H1 (cell line): ENCODE measurements around the gene TGFB1. TPM values are rescaled to one million over a fixed set of nuclear protein-coding genes. Genes with fewer than 3 reads are reported as not detected.
A peak's percentile ranks its signal among the peaks of the same experiment; 100 is the strongest.

ENCODE experiments used
- CTCF ChIA-PET: fragments of 300-600 bp; sonication (Branson Sonifier 250); formaldehyde crosslinking; loops from one replicate; lab custom pipeline; 2021; ENCODE audit not compliant: partially characterized antibody; lab: Charles Lee
- POLR2A ChIA-PET: fragments of 300-600 bp; sonication (Branson Sonifier 250); formaldehyde crosslinking; loops from one replicate; lab custom pipeline; 2021; ENCODE audit warnings: inconsistent platforms; ENCODE audit not compliant: partially characterized antibody; lab: Charles Lee
- DNase-seq, 2 experiments: peaks; one replicate each; pipeline versions ENCODE4 v3.0.0 to v3.0.0-alpha.2; 2010 to 2022; ENCODE audit warnings: low spot score in 2 of 2, low read depth in 1 of 2, mixed read lengths in 1 of 2
- FAIRE-seq: peaks from 2 replicates; lab custom pipeline; 2011; peaks lifted over from hg19 to GRCh38; lab: Jason Lieb, UNC
- H2AFZ ChIP-seq: 2 replicates; pipeline ENCODE4 v1.8.1; 2012; ENCODE audit warnings: low read length, inconsistent platforms
- H2AK5ac ChIP-seq: 2 replicates; pipeline ENCODE4 v1.6.1; 2013; ENCODE audit warnings: low read depth, low read length
- H2BK120ac ChIP-seq: replicated peaks from 2 replicates; pipeline ENCODE3; 2013; ENCODE audit warnings: low read depth, low read length, inconsistent platforms
- H2BK12ac ChIP-seq: 2 replicates; pipeline ENCODE4 v1.6.1; 2013; ENCODE audit warnings: low read depth, low read length
- H2BK15ac ChIP-seq: 2 replicates; pipeline ENCODE4 v1.6.1; 2013; ENCODE audit warnings: low read length
- H2BK20ac ChIP-seq: 2 replicates; pipeline ENCODE4 v1.6.1; 2013; ENCODE audit warnings: low read length
- H2BK5ac ChIP-seq: 2 replicates; pipeline ENCODE4 v1.6.1; 2013; ENCODE audit warnings: low read depth, low read length
- H3K14ac ChIP-seq: 2 replicates; pipeline ENCODE4 v1.6.1; 2013; ENCODE audit warnings: inconsistent platforms; ENCODE audit not compliant: insufficient read length
- H3K18ac ChIP-seq: 2 replicates; pipeline ENCODE4 v1.6.1; 2013; ENCODE audit warnings: low read length; ENCODE audit errors: extremely low read depth
- H3K23ac ChIP-seq: 2 replicates; pipeline ENCODE4 v1.6.1; 2013; ENCODE audit warnings: inconsistent platforms; ENCODE audit not compliant: insufficient read length
- H3K23me2 ChIP-seq: 2 replicates; pipeline ENCODE4 v1.6.1; 2013; ENCODE audit warnings: low read depth, low read length
- H3K27ac ChIP-seq: 2 replicates; pipeline ENCODE4 v1.6.1; 2011; ENCODE audit warnings: low read depth, low read length, inconsistent platforms
- H3K27me3 ChIP-seq, 4 experiments: replicated peaks in 1 of 4; 1 replicate in 1 of 4; 2 replicates in 3 of 4; pipeline versions ENCODE4 v1.6.1 to v1.8.1; 2011 to 2013; ENCODE audit warnings: low read length in 3 of 4, mild to moderate bottlenecking in 3 of 4, inconsistent platforms in 2 of 4, mixed read lengths in 2 of 4, moderate library complexity in 1 of 4; ENCODE audit not compliant: control insufficient read depth in 3 of 4, insufficient read depth in 3 of 4; ENCODE audit errors: extremely low read depth in 1 of 4
- H3K36me3 ChIP-seq, 4 experiments: 2 replicates each; pipeline versions ENCODE4 v1.6.1 to v1.8.1; 2011 to 2013; ENCODE audit warnings: mild to moderate bottlenecking in 4 of 4, low read length in 3 of 4, moderate library complexity in 2 of 4, control low read depth in 1 of 4, inconsistent platforms in 1 of 4; ENCODE audit not compliant: insufficient read depth in 4 of 4, control insufficient read depth in 2 of 4
- H3K4ac ChIP-seq: replicated peaks from 2 replicates; pipeline ENCODE3; 2013; ENCODE audit warnings: low read length, low read depth, mixed read lengths, inconsistent platforms; ENCODE audit not compliant: insufficient read length
- H3K4me1 ChIP-seq, 4 experiments: replicated peaks in 1 of 4; 1 replicate in 1 of 4; 2 replicates in 3 of 4; pipeline versions ENCODE4 v1.6.1 to v1.8.1; 2011 to 2013; ENCODE audit warnings: low read length in 3 of 4, inconsistent platforms in 2 of 4, mixed read lengths in 1 of 4; ENCODE audit not compliant: insufficient read depth in 4 of 4, control insufficient read depth in 3 of 4
- H3K4me2 ChIP-seq, 2 experiments: 2 replicates each; pipeline versions ENCODE4 v1.6.1 to v1.8.1; 2011 to 2013; ENCODE audit warnings: low read depth in 2 of 2, low read length in 2 of 2, control low read depth in 1 of 2, inconsistent platforms in 1 of 2, mild to moderate bottlenecking in 1 of 2; ENCODE audit not compliant: insufficient read depth in 1 of 2
- H3K4me3 ChIP-seq, 4 experiments: fragments of 200-600, 300-600 bp in 1 of 4; sonication (generic), shearing (Covaris generic), sonication (Bioruptor Twin) in 1 of 4; 2 replicates each; pipeline versions ENCODE4 v1.5.1 to v1.8.1; 2011 to 2016; ENCODE audit warnings: low read length in 4 of 4, low read depth in 3 of 4, control low read depth in 2 of 4, inconsistent platforms in 2 of 4, mild to moderate bottlenecking in 2 of 4, mixed read lengths in 1 of 4, moderate library complexity in 1 of 4; ENCODE audit not compliant: insufficient read depth in 2 of 4; ENCODE audit errors: extremely low read depth in 1 of 4
- H3K56ac ChIP-seq: replicated peaks from 2 replicates; pipeline ENCODE3; 2013; ENCODE audit warnings: low read depth, mild to moderate bottlenecking, mixed read lengths, low read length, inconsistent platforms; ENCODE audit not compliant: insufficient read length
- H3K79me1 ChIP-seq: 2 replicates; pipeline ENCODE4 v1.6.1; 2013; ENCODE audit warnings: low read depth, low read length, control low read depth
- H3K79me2 ChIP-seq, 2 experiments: 2 replicates each; pipeline versions ENCODE4 v1.6.1 to v1.8.1; 2012 to 2013; ENCODE audit warnings: low read length in 2 of 2, mild to moderate bottlenecking in 2 of 2, inconsistent platforms in 1 of 2; ENCODE audit not compliant: insufficient read depth in 2 of 2, control insufficient read depth in 1 of 2
- H3K9ac ChIP-seq, 4 experiments: replicated peaks in 1 of 4; 1 replicate in 1 of 4; 2 replicates in 3 of 4; pipeline versions ENCODE4 v1.6.1 to v1.8.1; 2011 to 2013; ENCODE audit warnings: low read depth in 3 of 4, low read length in 3 of 4, control low read depth in 2 of 4, mild to moderate bottlenecking in 2 of 4, moderate library complexity in 2 of 4, inconsistent platforms in 1 of 4; ENCODE audit errors: extremely low read depth in 1 of 4
- H3K9me3 ChIP-seq, 2 experiments: 2 replicates each; pipeline versions ENCODE4 v1.6.1 to v1.8.1; 2012 to 2013; ENCODE audit warnings: mild to moderate bottlenecking in 2 of 2, moderate library complexity in 2 of 2, control low read depth in 1 of 2, inconsistent platforms in 1 of 2, low read depth in 1 of 2, low read length in 1 of 2, mixed read lengths in 1 of 2; ENCODE audit not compliant: insufficient read depth in 2 of 2
- H4K20me1 ChIP-seq, 2 experiments: replicated peaks in 1 of 2; 2 replicates each; pipeline versions ENCODE3 to v1.8.1; 2011 to 2013; ENCODE audit warnings: inconsistent platforms in 2 of 2, low read length in 2 of 2, mild to moderate bottlenecking in 1 of 2; ENCODE audit not compliant: insufficient read depth in 2 of 2, control insufficient read depth in 1 of 2
- H4K5ac ChIP-seq: 2 replicates; pipeline ENCODE4 v1.6.1; 2013; ENCODE audit warnings: low read length, low read depth, mixed read lengths, inconsistent platforms; ENCODE audit not compliant: insufficient read length
- H4K8ac ChIP-seq: 2 replicates; pipeline ENCODE4 v1.8.0; 2013; ENCODE audit warnings: mild to moderate bottlenecking, moderate library complexity, low read length, inconsistent platforms; ENCODE audit not compliant: insufficient read depth; ENCODE audit errors: extremely low read depth
- H4K91ac ChIP-seq: replicated peaks from 2 replicates; pipeline ENCODE3; 2013; ENCODE audit warnings: low read length, mixed read lengths, inconsistent platforms; ENCODE audit not compliant: insufficient read length
- BCL11A ChIP-seq, 2 experiments: IDR thresholded peaks; one replicate each; pipeline ENCODE4 v1.6.1; 2011; ENCODE audit warnings: low read depth in 2 of 2, low read length in 2 of 2, mild to moderate bottlenecking in 2 of 2
- SAP30 ChIP-seq: fragments of 300-600 bp; sonication (generic); IDR thresholded peaks from 2 replicates; pipeline ENCODE4 v1.7.1; 2012; ENCODE audit warnings: low read length, moderate library complexity, mild to moderate bottlenecking, inconsistent platforms; ENCODE audit not compliant: insufficient read depth, insufficient replicate concordance
- TAF7 ChIP-seq: optimal IDR thresholded peaks from 2 replicates; pipeline ENCODE3; 2011; ENCODE audit warnings: low read depth, mild to moderate bottlenecking, inconsistent platforms, low read length, moderate library complexity, borderline replicate concordance
- YY1 ChIP-seq: IDR thresholded peaks from 2 replicates; pipeline ENCODE4 v1.6.1; 2011; ENCODE audit warnings: low read depth, mild to moderate bottlenecking, low read length
- WGBS, 2 experiments: shearing (Covaris generic) in 1 of 2; methylation state at CpG; one replicate each; pipeline versions ENCODE4 v1.1.6 to v1.1.7; 2013 to 2015; ENCODE audit warnings: low lambda C conversion rate in 2 of 2, mixed read lengths in 2 of 2, inconsistent platforms in 1 of 2, low coverage in 1 of 2, missing lambda C conversion rate in 1 of 2; ENCODE audit not compliant: insufficient replicate concordance in 2 of 2, insufficient coverage in 1 of 2, insufficient read length in 1 of 2; ENCODE audit errors: extremely low coverage in 1 of 2, missing lambda C conversion rate in 1 of 2; 5-methylcytosine and 5-hydroxymethylcytosine counted together
- polyA plus RNA-seq, 7 experiments: library from polyadenylated mRNA; depleted of rRNA in 3 of 7; stranded (reverse) in 5 of 7; unstranded in 2 of 7; fragments of >200 nt in 5 of 7; fragments of 200-250 nt in 2 of 7; gene quantifications; 1 replicate in 5 of 7; 2 replicates in 1 of 7; 4 replicates in 1 of 7; pipeline versions ENCODE4 v1.2.1 to v1.2.3, GENCODE V29; 2011 to 2013; ENCODE audit warnings: missing spikeins in 2 of 7, mixed read lengths in 2 of 7
- total RNA-seq: library from RNA; stranded (reverse); fragmentation: NEBNext Ultra II Directional; extraction: Animal tissue kit (Norgen Biotek cat#: 25700); gene quantifications from 2 replicates; pipeline ENCODE4 v1.2.1, GENCODE V29; 2021

Gene TGFB1
- total and polyA plus RNA-seq, 2 of the 8 experiments (the other 6 are each of a cell fraction or from before 2014, with no cell fraction given) = 1.7 to 10.6 TPM

- Histone ChIP-seq H3K23me2 (no peaks in the 10 kb centered on the region), H3K4me3 (no peak overlapping the region), H3K9ac (no peak overlapping the region), H2AK5ac (no peak overlapping the region), H2AFZ (no peak overlapping the region), H4K8ac (no peak overlapping the region), H3K56ac (no peak overlapping the region), H2BK20ac (no peak overlapping the region), H3K4ac (no peak overlapping the region), H3K4me1 (peaks cover 5 to 21% (median 8%) of the 10 kb centered on the region in 4 experiments), H3K27ac (no peak overlapping the region), H3K18ac (no peak overlapping the region), H3K9me3 (peaks cover 0 to 3% of the 10 kb centered on the region in 2 experiments; a peak in 1 of 4 replicates), H3K79me2 (no peaks in the 10 kb centered on the region), H3K27me3 (no peaks in the 10 kb centered on the region), H2BK5ac (peak overlapping the region; percentile 35; the same call in 1 of the 2 replicates), H3K23ac (no peak overlapping the region), H3K4me2 (no peak overlapping the region), H4K91ac (no peak overlapping the region), H2BK120ac (no peak overlapping the region), H3K14ac (no peak overlapping the region), H2BK12ac (no peak overlapping the region), H4K20me1 (peaks cover 3 to 19% of the 10 kb centered on the region in 2 experiments), H3K36me3 (peaks cover 15 to 36% (median 22%) of the 10 kb centered on the region in 4 experiments; a peak in 7 of 8 replicates), H3K79me1 (no peaks in the 10 kb centered on the region; the same call in none of the 2 replicates), H4K5ac (no peak overlapping the region), H2BK15ac (no peak overlapping the region)
- CTCF ChIA-PET = interaction anchor here (0.6 to 1.6 kb wide), 4 partner anchors 11 to 657 kb away, joined by 3 to 5 read pairs (median 4); no protein-coding TSS in a partner anchor
- WGBS, 2 experiments = 92% methylated on average over 19 of the region's 20 CpGs; no CpG with 5 or more reads in 1 of the 2 experiments
- no peak for TF ChIP-seq SAP30
- TF ChIP-seq BCL11A (IDR thresholded peaks at IDR 0.05; ENCODE audit: low read depth in 2 of 2, low read length in 2 of 2) = no peak
- no peak for TF ChIP-seq TAF7
- no peak for TF ChIP-seq YY1
- FAIRE-seq (no peak), DNase-seq (no peak)
- POLR2A ChIA-PET = interaction anchor here (0.6 to 12.6 kb wide), 6 partner anchors 9 to 1057 kb away, joined by 3 to 137 read pairs (median 3); partner anchors contain the start of genes B9D2, CCDC97, DMAC2 and TGFB1
These were observed 34.1 kb downstream of the TGFB1 start for GRCh38 chr19:41319500-41320184.
